Thymus (tissue), 11 donors: ENCODE data around the gene GGT7. TPM values are rescaled to one million over a fixed set of nuclear protein-coding genes. Genes with fewer than 3 reads are reported as not detected.

ENCODE experiments used
- DNase-seq, 9 donors: peaks; one replicate each; pipeline ENCODE4 v3.0.0-alpha.2; 2013; ENCODE audit warnings: low spot score in 9 of 9, low read depth in 6 of 9, missing footprints in 1 of 9
- H3K27ac ChIP-seq, 2 donors: one replicate each; pipeline ENCODE4 v1.5.1; 2013; ENCODE audit warnings: control low read depth in 1 of 2, low read depth in 1 of 2, low read length in 1 of 2, mild to moderate bottlenecking in 1 of 2, moderate library complexity in 1 of 2
- H3K27me3 ChIP-seq, 2 donors: one replicate each; pipeline ENCODE4 v1.5.1; 2013; ENCODE audit warnings: low read length in 1 of 2; ENCODE audit not compliant: control insufficient read depth in 2 of 2, insufficient read depth in 1 of 2
- H3K36me3 ChIP-seq, 2 donors: one replicate each; pipeline ENCODE4 v1.5.1; 2013; ENCODE audit warnings: low read length in 1 of 2, mild to moderate bottlenecking in 1 of 2, moderate library complexity in 1 of 2; ENCODE audit not compliant: control insufficient read depth in 2 of 2, insufficient read depth in 2 of 2
- H3K4me1 ChIP-seq, 2 donors: one replicate each; pipeline ENCODE4 v1.5.1; 2013; ENCODE audit warnings: low read length in 2 of 2; ENCODE audit not compliant: control insufficient read depth in 2 of 2, insufficient read depth in 2 of 2
- H3K4me3 ChIP-seq, 2 donors: one replicate each; pipeline ENCODE4 v1.5.1; 2013; ENCODE audit warnings: low read length in 2 of 2, control low read depth in 1 of 2, mild to moderate bottlenecking in 1 of 2
- H3K9me3 ChIP-seq, 2 donors: one replicate each; pipeline ENCODE4 v1.5.1; 2013; ENCODE audit warnings: low read length in 1 of 2, mild to moderate bottlenecking in 1 of 2; ENCODE audit not compliant: control insufficient read depth in 2 of 2, insufficient read depth in 1 of 2
- WGBS: extraction: QIAGEN DNeasy Blood & Tissue Kit; methylation state at CpG from one replicate; pipeline ENCODE4 v1.1.7; 2013; 5-methylcytosine and 5-hydroxymethylcytosine counted together
- polyA plus RNA-seq: library from polyadenylated mRNA; stranded (reverse); fragments of 200-250 nt; gene quantifications from one replicate; pipeline ENCODE4 v1.2.3, GENCODE V29; 2013
- total RNA-seq: library from RNA; stranded (reverse); fragments of 120-200 nt; gene quantifications from one replicate; pipeline ENCODE4 v1.2.4, GENCODE V29; 2013
- donor health status: healthy.

Gene GGT7
- total and polyA plus RNA-seq, 2 donors: 3.9 to 19.4 TPM

DNA sequence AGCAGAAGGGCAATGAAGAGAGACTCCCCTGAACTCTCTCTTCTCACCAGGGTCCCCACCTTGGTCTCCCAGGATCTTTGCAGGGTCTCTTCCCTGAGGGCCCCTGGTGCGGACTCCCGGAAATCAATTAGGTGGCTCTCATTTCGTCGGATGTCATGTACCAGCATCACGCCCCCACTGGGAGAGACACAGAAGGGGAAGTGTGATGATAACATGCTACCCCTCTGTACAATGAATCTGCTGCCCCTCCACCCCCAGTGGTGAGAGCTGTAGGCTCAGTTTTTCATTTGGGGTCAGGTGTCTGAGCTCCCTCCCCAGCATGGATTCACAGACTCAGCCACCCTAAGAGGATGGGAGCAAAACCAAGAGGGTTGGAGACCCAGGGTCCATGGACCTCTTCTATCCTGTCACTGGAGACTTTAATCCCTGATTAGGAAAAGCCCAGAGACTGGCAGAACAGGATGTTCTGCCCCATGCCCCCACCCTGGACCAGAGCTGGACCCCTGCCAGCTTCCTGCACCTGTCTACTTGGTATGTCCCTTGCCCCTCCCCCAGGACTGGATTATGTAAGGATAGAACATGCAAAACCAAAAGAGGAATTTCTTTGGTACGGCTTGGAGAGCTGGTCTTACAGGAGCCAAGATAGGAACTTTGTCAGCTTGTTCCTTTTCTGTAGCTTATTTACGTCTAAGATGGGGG lies 11.1 kb downstream of the GGT7 start:
- Histone ChIP-seq H3K4me3 (no peak overlapping the region), H3K27me3 (peaks cover 0 to 13% of the 10 kb centered on the region in 2 donors), H3K4me1 (peaks cover 0 to 5% of the 10 kb centered on the region in 2 donors), H3K27ac (no peak overlapping the region), H3K36me3 (peaks cover 0 to 32% of the 10 kb centered on the region in 2 donors), H3K9me3 (no peaks in the 10 kb centered on the region)
- no peak for DNase-seq
- WGBS: 95% methylated on average over 7 of the region's 7 CpGs

GRCh38 chr20:34859826-34860545 lies 12.7 kb downstream of the GGT7 start:
- H3K4me3 ChIP-seq: no peak overlapping the region
- WGBS: 96% methylated on average over 9 of the region's 9 CpGs
- peaks cover 0 to 13% of the 10 kb centered on the region in 2 donors for H3K27me3 ChIP-seq
- no peak for DNase-seq
- H3K4me1 ChIP-seq: peaks cover 0 to 5% of the 10 kb centered on the region in 2 donors
- no peak overlapping the region for H3K27ac ChIP-seq
- H3K36me3 ChIP-seq: peaks cover 0 to 41% of the 10 kb centered on the region in 2 donors
- H3K9me3 ChIP-seq: no peaks in the 10 kb centered on the region

DNA sequence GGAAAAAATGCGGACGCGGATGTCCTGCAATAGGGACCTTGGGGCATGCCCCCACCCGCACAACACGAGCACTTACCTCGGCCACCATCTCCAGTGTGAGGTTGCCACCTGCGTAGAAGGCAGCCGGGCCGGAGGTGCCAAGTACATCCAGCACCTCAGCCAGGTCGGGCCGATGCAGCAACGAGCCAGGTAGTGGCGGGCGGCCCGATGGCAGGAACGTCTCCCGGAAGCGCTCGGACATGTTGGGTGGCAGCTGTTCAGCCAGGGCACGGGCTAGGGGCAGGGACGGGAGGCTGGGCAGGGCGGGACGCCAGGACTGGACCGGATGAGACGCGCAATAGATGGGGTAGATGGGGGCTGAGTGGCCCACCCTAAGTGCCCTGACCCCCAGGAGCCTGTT lies 13.3 kb downstream of the GGT7 start:
- peaks cover 0 to 41% of the 10 kb centered on the region in 2 donors for H3K36me3 ChIP-seq
- no peak overlapping the region for H3K27ac ChIP-seq
- no peaks in the 10 kb centered on the region for H3K9me3 ChIP-seq
- 97% methylated on average over 26 of the region's 26 CpGs for WGBS
- H3K27me3 ChIP-seq: peaks cover 0 to 13% of the 10 kb centered on the region in 2 donors
- H3K4me1 ChIP-seq: peaks cover 0 to 5% of the 10 kb centered on the region in 2 donors
- H3K4me3 ChIP-seq: no peak overlapping the region
- no peak for DNase-seq

GRCh38 chr20:34852298-34852697 lies 20.4 kb downstream of the GGT7 start:
- no peak for DNase-seq
- 94% methylated on average over 4 of the region's 4 CpGs for WGBS
- H3K4me3 ChIP-seq: no peak overlapping the region

DNA sequence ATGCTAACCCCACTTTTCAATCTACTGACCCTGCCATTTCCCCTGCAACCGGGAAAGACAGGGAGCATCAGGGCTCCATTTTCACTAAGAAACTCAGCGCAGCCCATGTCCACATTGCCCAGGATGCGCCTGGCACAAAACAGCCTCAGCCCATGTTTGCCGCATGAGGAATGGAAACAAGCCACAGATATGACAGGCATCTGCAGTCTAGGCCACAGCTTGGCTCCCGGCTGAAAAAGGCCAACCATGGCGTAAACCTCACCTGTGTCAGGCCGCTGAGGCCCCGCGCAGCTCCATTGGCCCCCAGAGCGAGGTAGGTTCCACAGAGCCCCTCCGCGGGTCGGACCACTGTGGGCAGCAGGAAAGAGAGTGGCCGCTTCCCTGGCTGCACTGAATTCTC lies 21.7 kb downstream of the GGT7 start:
- Histone ChIP-seq H3K36me3 (peaks cover 12 to 27% of the 10 kb centered on the region in 2 donors), H3K4me3 (no peak overlapping the region), H3K9me3 (no peaks in the 10 kb centered on the region), H3K27me3 (no peaks in the 10 kb centered on the region), H3K4me1 (no peaks in the 10 kb centered on the region), H3K27ac (no peak overlapping the region)
- 98% methylated on average over 14 of the region's 14 CpGs for WGBS
- no peak for DNase-seq

More at GRCh38 chr20:34852298-34852697, 20.4 kb downstream of the GGT7 start:
- no peaks in the 10 kb centered on the region for H3K27me3 ChIP-seq
- H3K36me3 ChIP-seq: peaks cover 12 to 35% of the 10 kb centered on the region in 2 donors
- H3K9me3 ChIP-seq: no peaks in the 10 kb centered on the region
- H3K4me1 ChIP-seq: no peaks in the 10 kb centered on the region
- H3K27ac ChIP-seq: no peak overlapping the region

- H3K4me3 ChIP-seq: no peak overlapping the region
- H3K27me3 ChIP-seq: no peaks in the 10 kb centered on the region
- DNase-seq: no peak
- WGBS: 87% methylated on average over 9 of the region's 9 CpGs
- H3K27ac ChIP-seq: no peak overlapping the region
- no peaks in the 10 kb centered on the region for H3K9me3 ChIP-seq
- H3K4me1 ChIP-seq: no peaks in the 10 kb centered on the region
- H3K36me3 ChIP-seq: peaks cover 12 to 29% of the 10 kb centered on the region in 2 donors
Observed at GRCh38 chr20:34849778-34850177, 22.9 kb downstream of the GGT7 start.

DNA sequence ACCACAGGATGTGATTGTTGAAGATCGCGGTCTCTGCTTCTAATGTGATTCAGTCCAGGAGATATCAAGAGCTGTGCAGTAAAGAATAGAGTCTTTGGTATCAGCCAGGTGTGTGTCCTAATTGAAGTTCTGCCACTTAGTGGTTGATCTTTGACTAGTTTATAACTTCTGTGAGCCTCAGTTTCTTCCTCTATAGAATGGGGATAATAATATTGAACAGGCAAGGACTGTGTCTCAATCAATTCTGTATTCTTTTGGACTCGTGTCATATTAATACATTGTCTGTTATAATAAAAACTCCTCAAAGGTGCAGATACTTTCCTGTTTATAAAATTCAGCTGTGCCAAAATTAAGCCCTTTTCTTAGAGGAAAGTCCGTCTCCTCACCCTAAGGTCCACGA lies 24.1 kb downstream of the GGT7 start:
- no peak for DNase-seq
- no peaks in the 10 kb centered on the region for H3K9me3 ChIP-seq
- H3K4me3 ChIP-seq: no peak overlapping the region
- no peak overlapping the region for H3K27ac ChIP-seq
- H3K36me3 ChIP-seq: peaks cover 12 to 26% of the 10 kb centered on the region in 2 donors
- no peaks in the 10 kb centered on the region for H3K27me3 ChIP-seq
- whole genome bisulfite sequencing: 98% methylated on average over 5 of the region's 5 CpGs
- no peaks in the 10 kb centered on the region for H3K4me1 ChIP-seq

GRCh38 chr20:34843421-34843820 lies 29.2 kb downstream of the GGT7 start:
- H3K4me3 ChIP-seq: no peak overlapping the region
- H3K9me3 ChIP-seq: no peaks in the 10 kb centered on the region
- H3K27me3 ChIP-seq: peaks cover 0 to 3% of the 10 kb centered on the region in 2 donors
- no peaks in the 10 kb centered on the region for H3K4me1 ChIP-seq
- peaks cover 0 to 5% of the 10 kb centered on the region in 2 donors for H3K36me3 ChIP-seq
- DNase-seq: no peak
- no peak overlapping the region for H3K27ac ChIP-seq
- WGBS: 98% methylated on average over 2 of the region's 2 CpGs

DNA sequence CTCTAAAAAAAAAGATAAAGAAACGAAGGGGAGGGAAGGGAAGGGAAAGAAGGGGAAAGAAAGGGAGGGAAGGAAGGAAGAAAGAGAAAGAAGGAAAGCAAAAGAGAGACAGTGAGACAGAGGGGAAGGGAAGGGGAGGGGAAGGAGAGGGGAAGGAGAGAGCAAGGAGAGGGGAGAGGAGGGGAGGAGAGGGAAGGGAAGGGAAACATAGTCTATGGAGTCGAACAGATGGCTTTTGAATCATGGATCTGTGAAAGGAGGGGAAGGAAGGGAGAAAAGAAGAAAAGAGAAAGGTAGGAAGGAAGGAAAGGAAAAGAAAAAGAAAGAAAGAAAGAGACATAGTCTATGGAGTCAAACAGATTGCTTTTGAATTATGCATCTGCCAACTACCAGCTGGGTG lies 30.5 kb downstream of the GGT7 start:
- Histone ChIP-seq H3K4me1 (no peaks in the 10 kb centered on the region), H3K27ac (no peak overlapping the region)
- 89% methylated on average over 2 of the region's 2 CpGs for WGBS

More for the DNA sequence above, 30.5 kb downstream of the GGT7 start:
- peaks cover 0 to 5% of the 10 kb centered on the region in 2 donors for H3K36me3 ChIP-seq
- H3K27me3 ChIP-seq: peaks cover 0 to 3% of the 10 kb centered on the region in 2 donors
- no peak for DNase-seq
- no peaks in the 10 kb centered on the region for H3K9me3 ChIP-seq
- no peak overlapping the region for H3K4me3 ChIP-seq
